ENCODE data around the gene SRSF3.

Gene SRSF3

DNA sequence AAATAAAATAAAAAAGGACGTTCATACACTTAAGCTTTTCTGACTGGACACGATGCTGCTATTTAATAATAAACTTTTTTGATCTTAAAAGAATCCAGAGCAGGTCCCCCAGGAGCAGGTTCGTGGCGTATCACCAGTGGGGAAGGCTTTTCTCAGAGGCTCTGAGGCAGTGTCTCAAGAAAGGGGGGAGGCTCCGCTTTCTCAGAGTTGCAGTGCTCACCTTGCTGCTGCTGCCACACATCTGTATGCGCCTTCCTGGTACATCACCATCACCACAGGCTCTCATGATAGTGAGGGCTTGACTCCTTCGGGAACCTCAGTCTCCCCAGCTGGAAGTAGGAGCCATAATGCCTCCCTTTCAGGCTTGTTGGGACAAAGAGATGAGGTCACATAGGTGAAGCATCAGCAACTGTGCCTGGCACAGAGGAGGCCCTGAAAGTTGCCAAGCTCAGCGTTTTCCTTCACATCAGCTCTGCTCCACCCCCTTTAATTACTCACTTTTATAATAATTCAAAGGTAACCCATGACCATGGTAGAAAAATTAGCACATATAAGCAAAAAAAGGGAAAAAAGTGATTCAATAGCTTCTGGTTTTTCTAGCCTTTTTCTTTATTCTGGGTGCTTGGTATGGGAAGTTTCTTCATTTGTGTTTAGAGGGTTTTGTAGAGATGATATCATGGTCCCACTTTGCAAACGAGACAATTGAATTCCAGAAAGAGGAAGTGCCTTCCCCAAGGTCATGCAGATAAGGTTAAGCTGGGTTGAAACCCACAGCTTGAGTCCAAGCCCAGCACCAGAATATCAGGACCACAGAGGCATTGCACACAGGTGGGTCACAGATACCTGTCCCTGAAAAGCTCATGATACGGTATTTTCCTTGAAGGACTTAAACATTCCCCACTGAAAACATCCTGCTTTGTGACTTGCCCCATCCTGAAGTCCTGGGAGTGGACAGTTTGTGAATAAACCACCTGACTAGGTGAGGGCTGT lies 24.5 kb downstream of the SRSF3 start:
- no peak for DNase-seq (ENCODE audit: low read depth)

DNA sequence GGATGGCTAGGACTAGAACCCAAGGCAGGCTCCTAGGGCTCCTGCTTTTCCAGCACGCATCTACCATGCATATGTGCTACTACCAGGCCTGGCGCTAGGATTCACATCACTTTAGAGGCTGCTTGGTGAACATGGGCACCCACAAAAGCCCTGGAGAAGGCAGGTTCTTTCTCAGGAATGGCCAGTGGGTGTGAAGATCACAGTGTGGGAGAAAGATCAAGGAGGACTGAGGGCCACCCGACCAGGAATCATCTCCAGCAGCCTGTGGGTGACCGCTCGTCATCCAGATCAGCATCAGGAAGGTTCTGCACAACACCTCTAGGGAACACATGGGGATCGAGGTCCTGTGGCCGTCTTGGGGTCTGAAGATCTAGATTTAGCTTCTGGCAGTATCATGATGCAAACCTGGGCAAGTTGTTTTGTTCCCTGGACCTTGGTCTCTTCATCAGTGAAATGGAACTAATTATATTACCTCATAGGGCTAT lies 27.3 kb downstream of the SRSF3 start:
- TF ChIP-seq, protein P1, sequence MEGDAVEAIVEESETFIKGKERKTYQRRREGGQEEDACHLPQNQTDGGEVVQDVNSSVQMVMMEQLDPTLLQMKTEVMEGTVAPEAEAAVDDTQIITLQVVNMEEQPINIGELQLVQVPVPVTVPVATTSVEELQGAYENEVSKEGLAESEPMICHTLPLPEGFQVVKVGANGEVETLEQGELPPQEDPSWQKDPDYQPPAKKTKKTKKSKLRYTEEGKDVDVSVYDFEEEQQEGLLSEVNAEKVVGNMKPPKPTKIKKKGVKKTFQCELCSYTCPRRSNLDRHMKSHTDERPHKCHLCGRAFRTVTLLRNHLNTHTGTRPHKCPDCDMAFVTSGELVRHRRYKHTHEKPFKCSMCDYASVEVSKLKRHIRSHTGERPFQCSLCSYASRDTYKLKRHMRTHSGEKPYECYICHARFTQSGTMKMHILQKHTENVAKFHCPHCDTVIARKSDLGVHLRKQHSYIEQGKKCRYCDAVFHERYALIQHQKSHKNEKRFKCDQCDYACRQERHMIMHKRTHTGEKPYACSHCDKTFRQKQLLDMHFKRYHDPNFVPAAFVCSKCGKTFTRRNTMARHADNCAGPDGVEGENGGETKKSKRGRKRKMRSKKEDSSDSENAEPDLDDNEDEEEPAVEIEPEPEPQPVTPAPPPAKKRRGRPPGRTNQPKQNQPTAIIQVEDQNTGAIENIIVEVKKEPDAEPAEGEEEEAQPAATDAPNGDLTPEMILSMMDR (conservative IDR thresholded peaks at IDR 0.05; ENCODE audit: low read depth, low read length): no peak
- no peak for DNase-seq (ENCODE audit: low read depth)

More for the DNA sequence above, 24.5 kb downstream of the SRSF3 start:
- no peak overlapping the region for H3K4me3 ChIP-seq (ENCODE audit: low read depth, low read length)
- TF ChIP-seq, protein P1 (conservative IDR thresholded peaks at IDR 0.05; ENCODE audit: low read depth, low read length): no peak

DNA sequence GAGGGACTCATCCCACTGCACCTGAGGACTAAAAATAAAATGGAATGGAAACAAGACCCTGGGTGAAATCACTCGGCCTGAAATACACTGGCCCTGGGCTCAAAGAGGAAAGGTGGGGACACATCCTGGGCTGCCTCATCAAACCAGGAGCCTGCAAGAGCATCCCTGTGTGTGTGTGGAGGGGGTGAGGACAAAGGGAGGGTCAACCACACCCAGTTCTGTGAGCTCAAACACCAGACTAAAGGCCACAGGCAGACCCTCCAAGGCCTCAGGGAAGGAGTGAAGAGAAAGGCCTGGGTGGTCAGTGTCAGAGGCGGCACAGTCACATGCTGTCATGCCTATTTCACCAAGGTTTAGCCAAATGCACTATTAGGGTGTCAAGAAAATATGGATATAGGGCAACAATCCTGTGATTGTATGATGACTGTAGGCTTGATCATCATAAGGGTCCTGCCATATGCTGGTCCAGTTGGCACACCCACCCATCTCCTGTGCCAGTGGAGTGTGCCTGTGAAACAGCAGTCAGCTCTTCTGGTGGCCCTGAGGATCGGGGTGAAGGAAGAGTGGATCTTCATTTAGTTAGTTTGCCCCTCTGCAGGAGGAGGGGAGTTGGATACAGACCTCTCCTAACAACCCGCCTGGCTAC lies 28.9 kb downstream of the SRSF3 start:
- TF ChIP-seq, protein P1 (conservative IDR thresholded peaks at IDR 0.05; ENCODE audit: low read depth, low read length): no peak
- DNase-seq (ENCODE audit: low read depth): no peak
- no peak overlapping the region for H3K4me3 ChIP-seq (ENCODE audit: low read depth, low read length)

More for the DNA sequence above, 27.3 kb downstream of the SRSF3 start:
- H3K4me3 ChIP-seq (ENCODE audit: low read depth, low read length): no peak overlapping the region

DNA sequence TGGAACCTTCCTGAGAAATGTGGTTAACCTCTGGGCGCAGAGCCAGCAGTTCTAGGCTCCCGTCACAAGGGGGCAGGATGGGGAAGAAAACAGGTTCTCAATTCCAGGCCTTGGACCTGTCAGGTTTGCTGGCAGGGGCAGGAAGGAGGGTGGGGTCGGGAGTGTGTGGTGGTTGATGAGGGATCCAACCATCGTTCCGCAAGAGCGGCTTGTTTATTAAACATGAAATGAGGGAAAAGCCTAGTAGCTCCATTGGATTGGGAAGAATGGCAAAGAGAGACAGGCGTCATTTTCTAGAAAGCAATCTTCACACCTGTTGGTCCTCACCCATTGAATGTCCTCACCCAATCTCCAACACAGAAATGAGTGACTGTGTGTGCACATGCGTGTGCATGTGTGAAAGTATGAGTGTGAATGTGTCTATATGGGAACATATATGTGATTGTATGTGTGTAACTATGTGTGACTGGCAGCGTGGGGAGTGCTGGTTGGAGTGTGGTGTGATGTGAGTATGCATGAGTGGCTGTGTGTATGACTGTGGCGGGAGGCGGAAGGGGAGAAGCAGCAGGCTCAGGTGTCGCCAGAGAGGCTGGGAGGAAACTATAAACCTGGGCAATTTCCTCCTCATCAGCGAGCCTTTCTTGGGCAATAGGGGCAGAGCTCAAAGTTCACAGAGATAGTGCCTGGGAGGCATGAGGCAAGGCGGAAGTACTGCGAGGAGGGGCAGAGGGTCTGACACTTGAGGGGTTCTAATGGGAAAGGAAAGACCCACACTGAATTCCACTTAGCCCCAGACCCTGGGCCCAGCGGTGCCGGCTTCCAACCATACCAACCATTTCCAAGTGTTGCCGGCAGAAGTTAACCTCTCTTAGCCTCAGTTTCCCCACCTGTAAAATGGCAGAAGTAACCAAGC lies 29.6 kb downstream of the SRSF3 start:
- DNase-seq (ENCODE audit: low read depth): peak; percentile 85
- no peak overlapping the region for H3K4me3 ChIP-seq (ENCODE audit: low read depth, low read length)
- TF ChIP-seq, protein P1 (conservative IDR thresholded peaks at IDR 0.05; ENCODE audit: low read depth, low read length): peak; percentile 97

DNA sequence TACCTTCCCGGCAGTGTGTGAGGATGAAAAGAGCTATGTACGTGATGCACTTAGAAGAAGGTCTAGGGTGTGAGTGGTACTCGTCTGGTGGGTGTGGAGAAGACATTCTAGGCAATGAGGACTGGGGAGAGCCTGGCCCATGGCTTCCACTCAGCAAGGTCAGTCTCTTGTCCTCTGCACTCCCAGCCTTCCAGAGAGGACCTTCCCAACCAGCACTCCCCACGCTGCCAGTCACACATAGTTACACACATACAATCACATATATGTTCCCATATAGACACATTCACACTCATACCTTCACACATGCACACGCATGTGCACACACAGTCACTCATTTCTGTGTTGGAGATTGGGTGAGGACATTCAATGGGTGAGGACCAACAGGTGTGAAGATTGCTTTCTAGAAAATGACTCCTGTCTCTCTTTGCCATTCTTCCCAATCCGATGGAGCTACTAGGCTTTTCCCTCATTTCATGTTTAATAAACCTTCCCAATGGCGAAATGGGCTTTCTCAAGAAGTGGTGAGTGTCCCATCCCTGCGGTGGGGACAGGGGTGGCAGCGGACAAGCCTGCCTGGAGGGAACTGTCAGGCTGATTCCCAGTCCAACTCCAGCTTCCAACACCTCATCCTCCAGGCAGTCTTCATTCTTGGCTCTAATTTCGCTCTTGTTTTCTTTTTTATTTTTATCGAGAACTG lies 30.4 kb downstream of the SRSF3 start:
- DNase-seq (ENCODE audit: low read depth): no peak
- H3K4me3 ChIP-seq (ENCODE audit: low read depth, low read length): no peak overlapping the region
- TF ChIP-seq, protein P1 (conservative IDR thresholded peaks at IDR 0.05; ENCODE audit: low read depth, low read length): no peak
